HepG2 (cell line): ENCODE results near the gene TAS2R38. TPM values are rescaled to one million over a fixed set of nuclear protein-coding genes. Genes with fewer than 3 reads are reported as not detected.

Experiments used
- ATAC-seq: fragments of 200-7000 bp; cut with Tn5 transposase; 3 replicates; pipeline ENCODE4 v1.9.1; 2020; ENCODE audit warnings: mild to moderate bottlenecking, moderate library complexity
- BruUV-seq: library from RNA; stranded (reverse); fragments of 400-500 nt; replicated peaks from 2 replicates; lab custom pipeline; 2021; lab: Mats Ljungman, UMichigan
- CTCF ChIA-PET: fragments of 300-600 bp; formaldehyde crosslinking; extraction: SDS; loops from one replicate; lab custom pipeline; 2021; ENCODE audit warnings: low total read pairs, inconsistent platforms, low intra/inter-chr PET ratio; lab: Yijun Ruan, JAX
- POLR2A ChIA-PET: fragments of 350-600 bp; sonication (Branson Sonifier 250); formaldehyde crosslinking; loops from one replicate; lab custom pipeline; 2020; ENCODE audit warnings: antibody characterized with exemption, inconsistent platforms; lab: Yijun Ruan, JAX
- DNase-seq: peaks from one replicate; pipeline ENCODE4 v3.0.0-alpha.2; 2015; ENCODE audit warnings: low spot score
- FAIRE-seq: peaks from 3 replicates; lab custom pipeline; 2011; peaks lifted over from hg19 to GRCh38; lab: Jason Lieb, UNC
- H2AFZ ChIP-seq: one replicate; pipeline ENCODE4 v1.6.1; 2011; ENCODE audit warnings: low read length, inconsistent platforms
- H3K27ac ChIP-seq: fragments of 300-600 bp; 3 replicates; pipeline ENCODE4 v1.8.0; 2011; ENCODE audit warnings: mixed run types, mild to moderate bottlenecking, mixed read lengths, low read length, inconsistent platforms; ENCODE audit not compliant: insufficient read depth; ENCODE audit errors: extremely low read length
- H3K27me3 ChIP-seq, 2 experiments: fragments of 200-600 bp in 1 of 2; 2 replicates in 1 of 2; 3 replicates in 1 of 2; pipeline versions ENCODE4 v1.6.0 to v1.8.0; 2011; ENCODE audit warnings: low read length in 2 of 2, mild to moderate bottlenecking in 2 of 2, moderate library complexity in 2 of 2, inconsistent platforms in 1 of 2; ENCODE audit not compliant: insufficient read depth in 2 of 2, control insufficient read depth in 1 of 2
- H3K36me3 ChIP-seq, 2 experiments: fragments of 200-600 bp in 1 of 2; replicated peaks in 1 of 2; 2 replicates in 1 of 2; 3 replicates in 1 of 2; pipeline versions ENCODE4 v1.5.1 to v1.8.0; 2011; ENCODE audit warnings: low read length in 2 of 2, inconsistent platforms in 1 of 2; ENCODE audit not compliant: insufficient read depth in 2 of 2, control insufficient read depth in 1 of 2
- H3K4me1 ChIP-seq: 2 replicates; pipeline ENCODE4 v1.5.1; 2012; ENCODE audit warnings: low read length, inconsistent platforms; ENCODE audit not compliant: insufficient read depth
- H3K4me2 ChIP-seq: 2 replicates; pipeline ENCODE4 v1.6.0; 2011; ENCODE audit warnings: low read depth, low read length, inconsistent platforms
- H3K4me3 ChIP-seq, 3 experiments: fragments of 200-600 bp in 1 of 3; sonication (generic), shearing (Covaris generic) in 1 of 3; replicated peaks in 1 of 3; 2 replicates each; pipeline ENCODE4 v1.5.1; 2011 to 2016; ENCODE audit warnings: low read length in 3 of 3, inconsistent platforms in 2 of 3, low read depth in 2 of 3, mild to moderate bottlenecking in 2 of 3, control low read depth in 1 of 3, mixed read lengths in 1 of 3; ENCODE audit not compliant: insufficient read depth in 1 of 3
- H3K79me2 ChIP-seq: one replicate; pipeline ENCODE4 v1.6.1; 2011; ENCODE audit warnings: low read length, inconsistent platforms; ENCODE audit not compliant: insufficient read depth
- H3K9ac ChIP-seq: 2 replicates; pipeline ENCODE4 v1.6.0; 2011; ENCODE audit warnings: mild to moderate bottlenecking, low read depth, low read length, inconsistent platforms; ENCODE audit not compliant: insufficient read depth
- H3K9me3 ChIP-seq: 2 replicates; pipeline ENCODE4 v1.5.1; 2012; ENCODE audit warnings: mild to moderate bottlenecking, low read length
- H4K20me1 ChIP-seq: 2 replicates; pipeline ENCODE4 v1.6.0; 2011; ENCODE audit warnings: inconsistent platforms, mild to moderate bottlenecking, low read length, moderate library complexity; ENCODE audit not compliant: insufficient read depth
- AGO1 ChIP-seq: fragments of 200-400 bp; formaldehyde crosslinking; IDR thresholded peaks from 2 replicates; pipeline ENCODE4 v1.6.1; 2017; ENCODE audit warnings: mild to moderate bottlenecking, low read depth, low read length, moderate library complexity; ENCODE audit not compliant: poor library complexity, severe bottlenecking
- AHR ChIP-seq: IDR thresholded peaks from 2 replicates; pipeline ENCODE4 v1.6.1; 2018; ENCODE audit warnings: missing genetic modification reagents, missing compliant biosample characterization
- IKZF1 ChIP-seq: fragments of 450-650 bp; IDR thresholded peaks from 2 replicates; pipeline ENCODE4 v1.7.1; 2016
- SETDB1 ChIP-seq: sonication (generic); formaldehyde crosslinking; IDR thresholded peaks from 2 replicates; pipeline ENCODE4 v1.5.1; 2020; ENCODE audit warnings: missing genetic modification reagents, mild to moderate bottlenecking, borderline replicate concordance
- ZBTB26 ChIP-seq: IDR thresholded peaks from 2 replicates; pipeline ENCODE4 v1.6.1; 2016; ENCODE audit warnings: missing compliant biosample characterization, missing genetic modification reagents, borderline replicate concordance
- ZFP41 ChIP-seq: sonication (generic); formaldehyde crosslinking; IDR thresholded peaks from 2 replicates; pipeline ENCODE4 v1.4.0; 2020; ENCODE audit warnings: mild to moderate bottlenecking, missing genetic modification reagents, borderline replicate concordance
- ZNF3 ChIP-seq: IDR thresholded peaks from 2 replicates; pipeline ENCODE4 v1.7.0; 2017; ENCODE audit warnings: inconsistent platforms
- ZNF331 ChIP-seq: sonication (generic); formaldehyde crosslinking; IDR thresholded peaks from 2 replicates; pipeline ENCODE4 v1.4.0; 2020; ENCODE audit warnings: missing genetic modification reagents
- ZNF687 ChIP-seq: sonication (generic); formaldehyde crosslinking; IDR thresholded peaks from 2 replicates; pipeline ENCODE4 v1.5.1; 2020; ENCODE audit warnings: mild to moderate bottlenecking, missing genetic modification reagents, moderate library complexity
- ZNF709 ChIP-seq: sonication (generic); formaldehyde crosslinking; IDR thresholded peaks from 2 replicates; pipeline ENCODE4 v1.5.0; 2020; ENCODE audit warnings: mild to moderate bottlenecking, missing genetic modification reagents
- ZZZ3 ChIP-seq: sonication (generic); formaldehyde crosslinking; IDR thresholded peaks from 2 replicates; pipeline ENCODE4 v1.4.0; 2020; ENCODE audit warnings: missing genetic modification reagents, mild to moderate bottlenecking, borderline replicate concordance
- WGBS: methylation state at CpG from one replicate; pipeline ENCODE4 v1.1.6; 2017; ENCODE audit warnings: low lambda C conversion rate; 5-methylcytosine and 5-hydroxymethylcytosine counted together
- in situ Hi-C: cut with HindIII; loops from 2 replicates; pipeline ENCODE4 v1.10.0; 2017; ENCODE audit warnings: low pct_unique_long_range_greater_than_20kb; ENCODE audit not compliant: extremely low pct_ligation_motif_present
- intact Hi-C: fragments of 100-400 bp; cut with micrococcal nuclease; formaldehyde crosslinking; loops from one replicate; pipeline ENCODE4 v1.10.0; 2022; ENCODE audit not compliant: unreplicated experiment
- polyA plus RNA-seq, 8 experiments: library from polyadenylated mRNA; depleted of rRNA in 3 of 8; stranded (reverse) in 7 of 8; unstranded in 1 of 8; fragments of >200 nt; fragmentation: Illumina TruSeq in 4 of 8; extraction: Trizol in 4 of 8; gene quantifications; 2 replicates each; pipeline versions ENCODE4 v1.2.1 to v1.2.3, GENCODE V29; 2011 to 2016; ENCODE audit warnings: low read depth in 4 of 8, missing spikeins in 1 of 8, mixed read lengths in 1 of 8; ENCODE audit not compliant: insufficient read depth in 1 of 8
- total RNA-seq, 5 experiments: library from RNA; depleted of rRNA; stranded (reverse); fragments of >200 nt; fragmentation: Illumina TruSeq; extraction: Trizol; gene quantifications; 2 replicates each; pipeline ENCODE4 v1.2.3, GENCODE V29; 2016; ENCODE audit warnings: low read depth in 1 of 5
- TF ChIP-seq, protein P1 (sequence below): sonication (generic); formaldehyde crosslinking; IDR thresholded peaks from 2 replicates; pipeline ENCODE4 v1.5.1; 2020; ENCODE audit warnings: missing genetic modification reagents, mild to moderate bottlenecking, borderline replicate concordance
- TF ChIP-seq, protein P2 (sequence below): sonication (generic); formaldehyde crosslinking; IDR thresholded peaks from 2 replicates; pipeline ENCODE4 v1.4.0; 2020; ENCODE audit warnings: mild to moderate bottlenecking, missing genetic modification reagents

The TAS2R38 gene
- total and polyA plus RNA-seq, 2 of the 13 experiments (the other 11 are each of a cell fraction or from before 2014, with no cell fraction given), result not detected

DNA sequence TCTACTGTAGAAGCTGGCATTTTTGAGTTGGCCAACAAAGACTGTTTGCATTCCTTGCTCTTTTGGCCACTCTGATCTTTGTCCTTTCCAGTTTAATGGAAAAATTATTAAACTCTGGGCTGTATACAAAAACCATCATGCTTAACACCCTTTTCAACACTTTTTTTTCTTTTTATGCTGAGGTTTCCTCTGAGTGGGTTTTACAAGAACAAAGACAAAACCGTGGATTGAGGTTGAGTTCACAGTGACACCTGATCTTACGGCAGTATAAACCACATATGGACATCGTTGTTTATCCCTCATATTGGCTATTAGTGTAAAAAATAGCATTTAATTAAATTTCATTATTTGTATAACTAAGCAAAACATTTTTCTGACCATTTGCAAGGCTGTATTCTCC lies 43.9 kb upstream of the TAS2R38 start (continued):
- TF ChIP-seq ZNF687 (CRISPR knock-in tag), result no peak

DNA sequence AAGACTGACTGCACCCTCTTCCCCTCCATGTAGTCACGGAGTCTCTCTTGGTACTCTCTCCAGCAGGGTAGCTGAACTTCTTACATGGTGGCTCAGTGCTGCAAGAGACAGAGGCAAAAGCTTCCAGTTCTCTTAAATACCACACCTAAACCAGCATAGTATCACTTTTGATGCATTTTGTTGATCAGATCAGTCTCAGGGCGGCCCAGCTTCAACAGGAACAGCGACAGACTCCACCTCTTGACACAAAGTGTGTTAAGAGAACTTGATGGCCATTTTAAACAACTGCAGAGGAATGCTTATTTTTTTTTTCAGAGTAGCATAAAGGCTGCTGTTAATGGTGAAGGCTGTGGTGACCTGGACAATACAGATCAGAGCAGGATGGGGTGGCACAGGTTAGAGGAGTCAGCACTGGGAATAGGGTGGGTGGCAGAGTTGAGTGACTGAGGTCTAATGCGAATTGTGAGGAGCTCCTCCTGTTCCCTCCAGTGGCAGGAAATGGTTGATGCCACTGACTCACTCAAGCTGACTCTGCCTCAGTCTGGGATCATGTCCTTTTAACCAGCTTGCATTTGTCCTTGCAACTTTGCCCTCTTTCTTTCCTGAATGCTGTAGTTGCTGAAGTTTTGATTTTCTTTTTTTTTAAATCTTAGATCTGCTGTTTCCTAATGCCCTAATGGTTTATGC lies 39.4 kb upstream of the TAS2R38 start:
- POLR2A ChIA-PET, result no interaction called here
- intact Hi-C loops (no loop called here), in situ Hi-C loops (no loop called here)
- peak; percentile 57 for ATAC-seq
- no peaks in the 10 kb centered on the region for H3K79me2 ChIP-seq
- no peak overlapping the region for H3K27ac ChIP-seq
- no peaks in the 10 kb centered on the region for H3K9me3 ChIP-seq
- no peaks in the 10 kb centered on the region for H3K27me3 ChIP-seq
- no peak overlapping the region for H3K4me3 ChIP-seq
- no peaks in the 10 kb centered on the region for H3K36me3 ChIP-seq
- H3K4me1 ChIP-seq, result no peaks in the 10 kb centered on the region
- WGBS, result 38% methylated on average over 4 of the region's 4 CpGs
- H3K4me2 ChIP-seq, result no peak overlapping the region
- no peak overlapping the region for H3K9ac ChIP-seq
- DNase-seq, result no peak
- FAIRE-seq, result no peak
- CTCF ChIA-PET, result no interaction called here
- BruUV-seq, result no TSS peak
- H2AFZ ChIP-seq, result no peak overlapping the region
- H4K20me1 ChIP-seq, result no peaks in the 10 kb centered on the region
- TF ChIP-seq ZNF331 (CRISPR knock-in tag) (no peak), IKZF1 (no peak), ZNF709 (CRISPR knock-in tag) (no peak), SETDB1 (no peak), ZZZ3 (no peak), ZNF3 (CRISPR knock-in tag) (no peak), ZBTB26 (CRISPR knock-in tag) (no peak), AHR (CRISPR knock-in tag) (no peak), ZFP41 (no peak), AGO1 (no peak)
- TF ChIP-seq, protein P1, sequence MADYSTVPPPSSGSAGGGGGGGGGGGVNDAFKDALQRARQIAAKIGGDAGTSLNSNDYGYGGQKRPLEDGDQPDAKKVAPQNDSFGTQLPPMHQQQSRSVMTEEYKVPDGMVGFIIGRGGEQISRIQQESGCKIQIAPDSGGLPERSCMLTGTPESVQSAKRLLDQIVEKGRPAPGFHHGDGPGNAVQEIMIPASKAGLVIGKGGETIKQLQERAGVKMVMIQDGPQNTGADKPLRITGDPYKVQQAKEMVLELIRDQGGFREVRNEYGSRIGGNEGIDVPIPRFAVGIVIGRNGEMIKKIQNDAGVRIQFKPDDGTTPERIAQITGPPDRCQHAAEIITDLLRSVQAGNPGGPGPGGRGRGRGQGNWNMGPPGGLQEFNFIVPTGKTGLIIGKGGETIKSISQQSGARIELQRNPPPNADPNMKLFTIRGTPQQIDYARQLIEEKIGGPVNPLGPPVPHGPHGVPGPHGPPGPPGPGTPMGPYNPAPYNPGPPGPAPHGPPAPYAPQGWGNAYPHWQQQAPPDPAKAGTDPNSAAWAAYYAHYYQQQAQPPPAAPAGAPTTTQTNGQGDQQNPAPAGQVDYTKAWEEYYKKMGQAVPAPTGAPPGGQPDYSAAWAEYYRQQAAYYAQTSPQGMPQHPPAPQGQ (CRISPR knock-in tag), result no peak
- TF ChIP-seq, protein P2, sequence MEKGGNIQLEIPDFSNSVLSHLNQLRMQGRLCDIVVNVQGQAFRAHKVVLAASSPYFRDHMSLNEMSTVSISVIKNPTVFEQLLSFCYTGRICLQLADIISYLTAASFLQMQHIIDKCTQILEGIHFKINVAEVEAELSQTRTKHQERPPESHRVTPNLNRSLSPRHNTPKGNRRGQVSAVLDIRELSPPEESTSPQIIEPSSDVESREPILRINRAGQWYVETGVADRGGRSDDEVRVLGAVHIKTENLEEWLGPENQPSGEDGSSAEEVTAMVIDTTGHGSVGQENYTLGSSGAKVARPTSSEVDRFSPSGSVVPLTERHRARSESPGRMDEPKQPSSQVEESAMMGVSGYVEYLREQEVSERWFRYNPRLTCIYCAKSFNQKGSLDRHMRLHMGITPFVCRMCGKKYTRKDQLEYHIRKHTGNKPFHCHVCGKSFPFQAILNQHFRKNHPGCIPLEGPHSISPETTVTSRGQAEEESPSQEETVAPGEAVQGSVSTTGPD (CRISPR knock-in tag), result no peak
